Skeletal muscle tissue (tissue), 4 donors: ENCODE data around the gene PRDX3. TPM values are rescaled to one million over a fixed set of nuclear protein-coding genes. Genes with fewer than 3 reads are reported as not detected.

Experiments
- H3K27ac ChIP-seq: one replicate; pipeline ENCODE4 v1.7.0; 2013; ENCODE audit warnings: mild to moderate bottlenecking, low read depth, low read length, inconsistent platforms
- H3K27me3 ChIP-seq, 3 donors: one replicate each; pipeline ENCODE4 v1.7.0; 2013; ENCODE audit warnings: low read length in 3 of 3; ENCODE audit not compliant: control insufficient read depth in 3 of 3, insufficient read depth in 3 of 3
- H3K36me3 ChIP-seq, 3 donors: one replicate each; pipeline ENCODE4 v1.7.0; 2013; ENCODE audit warnings: low read length in 3 of 3; ENCODE audit not compliant: control insufficient read depth in 3 of 3, insufficient read depth in 3 of 3
- H3K4me1 ChIP-seq, 3 donors: one replicate each; pipeline ENCODE4 v1.7.0; 2013; ENCODE audit warnings: low read length in 3 of 3, mild to moderate bottlenecking in 3 of 3; ENCODE audit not compliant: control insufficient read depth in 3 of 3, insufficient read depth in 3 of 3
- H3K4me3 ChIP-seq, 3 donors: one replicate each; pipeline ENCODE4 v1.7.0; 2013; ENCODE audit warnings: low read length in 3 of 3
- H3K9ac ChIP-seq, 3 donors: one replicate each; pipeline ENCODE4 v1.7.0; 2013; ENCODE audit warnings: low read length in 3 of 3, mild to moderate bottlenecking in 3 of 3, moderate library complexity in 2 of 3, low read depth in 1 of 3
- H3K9me3 ChIP-seq, 3 donors: one replicate each; pipeline ENCODE4 v1.7.0; 2013; ENCODE audit warnings: low read length in 3 of 3; ENCODE audit not compliant: control insufficient read depth in 3 of 3
- total RNA-seq: library from RNA; depleted of rRNA; stranded (reverse); fragments of >200 nt; gene quantifications from one replicate; pipeline ENCODE4 v1.2.3, GENCODE V29; 2014
- donor health status: Osteomylitis.

Gene PRDX3
- total RNA-seq, 1 donor from 2014 or later, result 89.2 TPM

DNA sequence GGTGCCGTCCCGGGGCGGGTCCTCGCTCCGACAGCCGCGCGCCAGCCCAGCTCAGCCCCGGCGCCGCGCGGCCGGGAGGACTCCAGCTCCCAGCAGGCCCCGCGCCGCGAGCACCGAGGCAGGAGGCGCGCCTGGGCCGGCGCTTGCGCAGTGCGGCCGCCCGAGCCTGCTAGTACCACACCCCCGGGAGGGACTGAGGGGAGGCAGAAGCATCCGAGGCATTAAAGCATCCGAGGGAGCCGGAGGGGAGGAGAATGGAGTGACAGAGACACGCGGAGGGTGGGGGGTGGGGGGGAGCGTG lies 28.7 kb upstream of the PRDX3 start, which contains the start of gene GRK5:
GRK5 (plus strand) TSS at position 206 of the 301 bp plus-strand sequence. CDS start 347 bp downstream, outside the sequence.
- peak within 1 kb of the TSS; percentile 57 to 85 (median 74) for H3K9ac ChIP-seq
- peak within 1 kb of the TSS; percentile 76 for H3K27ac ChIP-seq
- H3K4me1 ChIP-seq, result peaks cover 27 to 31% (median 31%) of the 10 kb centered on the region in 3 donors
- no peaks in the 10 kb centered on the region for H3K9me3 ChIP-seq
- H3K36me3 ChIP-seq, result peaks cover 0 to 2% (median 0%) of the 10 kb centered on the region in 3 donors
- no peaks in the 10 kb centered on the region for H3K27me3 ChIP-seq
- peak within 1 kb of the TSS; percentile 75 to 88 (median 87) for H3K4me3 ChIP-seq

DNA sequence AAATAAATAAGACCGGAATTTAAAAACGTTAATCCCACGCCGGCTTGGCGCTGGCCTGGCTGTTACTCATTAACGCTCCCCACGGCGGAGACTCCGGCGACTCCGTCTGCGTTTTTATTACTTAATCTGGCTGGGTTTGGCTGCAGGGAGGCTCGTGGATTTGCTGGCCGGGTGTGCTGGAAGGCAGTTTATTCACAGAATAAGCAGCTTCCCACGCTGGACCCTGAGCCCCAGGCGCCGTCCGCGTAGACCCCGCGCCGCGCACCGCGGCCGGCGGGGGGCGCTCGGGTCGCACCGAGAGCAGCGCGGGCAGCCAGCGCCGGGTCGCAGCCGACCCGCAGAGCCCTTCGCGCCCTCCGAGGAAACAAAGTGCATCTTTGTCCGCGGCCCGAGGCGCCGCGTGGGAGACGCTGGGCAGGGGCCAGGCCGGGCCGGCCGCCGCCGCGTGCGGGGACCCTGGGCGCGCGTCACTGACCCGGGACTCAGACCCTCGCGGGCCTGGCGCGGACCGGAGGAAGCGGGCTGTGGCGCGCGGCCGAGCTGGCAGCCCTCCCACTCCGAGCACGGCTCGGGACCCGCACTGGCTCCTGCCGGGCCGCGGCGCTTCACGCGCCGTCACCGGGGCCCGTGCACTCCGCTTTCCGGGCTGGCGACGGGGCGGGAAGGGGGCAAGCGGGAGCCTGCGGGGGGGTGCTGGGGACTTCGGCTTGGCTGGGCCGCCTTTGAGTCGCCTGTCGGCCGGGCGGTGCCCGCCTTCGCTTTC lies 28.2 kb upstream of the PRDX3 start:
- Histone ChIP-seq H3K9me3 (no peaks in the 10 kb centered on the region), H3K4me1 (peaks cover 23 to 31% (median 31%) of the 10 kb centered on the region in 3 donors), H3K27ac (peak overlapping the region; percentile 76), H3K4me3 (peak overlapping the region; percentile 57 to 88 (median 87)), H3K27me3 (no peaks in the 10 kb centered on the region), H3K9ac (peak overlapping the region; percentile 57 to 79 (median 59)), H3K36me3 (peaks cover 0 to 2% (median 0%) of the 10 kb centered on the region in 3 donors)

DNA sequence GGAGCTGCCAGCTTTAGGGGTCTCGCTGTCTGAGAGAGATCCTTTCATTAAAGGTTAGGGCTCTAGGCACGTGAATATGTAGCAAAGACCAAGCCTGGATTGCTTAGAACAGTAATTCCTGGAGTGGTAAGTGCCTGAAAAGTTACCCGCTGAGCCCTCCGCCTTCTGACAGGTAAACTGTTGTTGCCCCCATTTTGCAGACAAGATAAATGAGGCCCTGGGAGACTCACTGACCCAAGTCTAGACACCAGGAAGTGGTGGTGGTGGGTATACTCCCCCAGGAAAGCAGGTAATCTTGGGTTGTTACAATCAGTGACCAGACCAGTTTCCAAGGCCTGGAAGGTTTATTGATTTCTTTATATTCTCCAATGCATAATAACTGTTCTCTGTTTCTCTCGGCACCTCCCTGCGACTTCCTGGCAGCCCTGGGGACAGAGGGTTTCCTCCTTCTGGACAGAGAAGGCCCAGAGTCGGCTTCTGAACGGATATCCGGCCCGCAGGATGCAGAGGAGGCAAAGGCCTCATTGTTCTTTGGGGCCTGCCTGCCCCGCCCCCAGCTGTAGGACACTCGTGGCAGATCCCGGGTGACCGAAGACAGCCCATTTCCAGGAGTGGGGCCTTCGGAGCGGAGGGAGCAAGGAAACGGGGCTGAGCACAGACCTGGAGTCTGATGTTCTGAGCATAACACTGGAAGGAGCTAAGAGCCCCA lies 27.4 kb upstream of the PRDX3 start:
- Histone ChIP-seq H3K9me3 (no peaks in the 10 kb centered on the region), H3K27ac (peak overlapping the region; percentile 64), H3K36me3 (no peaks in the 10 kb centered on the region), H3K4me1 (peaks cover 18 to 25% (median 25%) of the 10 kb centered on the region in 3 donors), H3K4me3 (peak overlapping the region; percentile 57 to 88 (median 87)), H3K27me3 (no peaks in the 10 kb centered on the region), H3K9ac (peak overlapping the region in 2 of 3 donors; percentile 59 to 79)

DNA sequence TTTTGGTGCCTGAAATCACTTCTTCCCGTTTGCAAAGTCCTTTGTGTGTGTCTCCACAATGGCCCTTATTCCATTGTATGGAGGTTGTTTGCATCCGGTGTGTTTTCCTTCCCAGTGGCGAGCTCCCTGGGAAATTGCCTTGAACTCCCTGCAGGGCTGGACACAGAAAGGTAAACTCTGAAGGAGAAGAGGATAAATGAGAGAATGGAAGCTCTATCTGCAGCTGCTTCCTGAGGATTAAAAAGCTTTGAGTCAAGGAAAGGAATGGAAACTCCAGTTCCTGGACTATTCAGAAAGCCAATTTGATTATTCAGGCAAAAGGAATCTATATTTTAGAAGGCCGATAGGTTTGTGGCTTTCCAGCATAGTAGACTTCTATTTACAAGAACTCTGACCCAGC lies 24.4 kb upstream of the PRDX3 start:
- Histone ChIP-seq H3K27ac (no peak overlapping the region), H3K36me3 (no peaks in the 10 kb centered on the region), H3K4me1 (peaks cover 12 to 14% (median 13%) of the 10 kb centered on the region in 3 donors), H3K9ac (no peak overlapping the region), H3K4me3 (no peak overlapping the region), H3K9me3 (no peaks in the 10 kb centered on the region), H3K27me3 (peaks cover 0 to 7% (median 3%) of the 10 kb centered on the region in 3 donors)

DNA sequence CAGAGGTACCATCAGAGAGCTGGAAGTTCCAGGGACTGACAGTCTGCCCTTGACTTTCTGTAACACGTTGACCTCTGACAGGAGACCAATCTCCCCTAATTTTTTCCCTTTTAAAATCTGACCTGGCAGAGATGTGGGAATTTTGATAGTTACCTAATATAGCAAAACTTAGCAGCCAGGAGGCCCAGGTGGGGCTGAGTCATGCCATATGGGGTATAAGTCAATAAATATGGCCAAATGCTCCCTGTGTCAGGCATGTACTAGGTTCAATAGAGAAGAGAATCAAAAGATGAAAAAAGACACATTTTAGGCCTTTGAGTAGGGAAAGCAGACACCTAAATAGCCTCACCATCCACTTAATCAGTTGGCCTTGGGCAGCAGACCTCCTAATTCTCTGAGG lies 22.6 kb upstream of the PRDX3 start:
- H3K36me3 ChIP-seq, result no peaks in the 10 kb centered on the region
- H3K27me3 ChIP-seq, result peaks cover 0 to 7% (median 3%) of the 10 kb centered on the region in 3 donors
- H3K9ac ChIP-seq, result no peak overlapping the region
- H3K27ac ChIP-seq, result no peak overlapping the region
- no peaks in the 10 kb centered on the region for H3K9me3 ChIP-seq
- H3K4me3 ChIP-seq, result no peak overlapping the region
- H3K4me1 ChIP-seq, result peaks cover 5 to 9% (median 5%) of the 10 kb centered on the region in 3 donors

DNA sequence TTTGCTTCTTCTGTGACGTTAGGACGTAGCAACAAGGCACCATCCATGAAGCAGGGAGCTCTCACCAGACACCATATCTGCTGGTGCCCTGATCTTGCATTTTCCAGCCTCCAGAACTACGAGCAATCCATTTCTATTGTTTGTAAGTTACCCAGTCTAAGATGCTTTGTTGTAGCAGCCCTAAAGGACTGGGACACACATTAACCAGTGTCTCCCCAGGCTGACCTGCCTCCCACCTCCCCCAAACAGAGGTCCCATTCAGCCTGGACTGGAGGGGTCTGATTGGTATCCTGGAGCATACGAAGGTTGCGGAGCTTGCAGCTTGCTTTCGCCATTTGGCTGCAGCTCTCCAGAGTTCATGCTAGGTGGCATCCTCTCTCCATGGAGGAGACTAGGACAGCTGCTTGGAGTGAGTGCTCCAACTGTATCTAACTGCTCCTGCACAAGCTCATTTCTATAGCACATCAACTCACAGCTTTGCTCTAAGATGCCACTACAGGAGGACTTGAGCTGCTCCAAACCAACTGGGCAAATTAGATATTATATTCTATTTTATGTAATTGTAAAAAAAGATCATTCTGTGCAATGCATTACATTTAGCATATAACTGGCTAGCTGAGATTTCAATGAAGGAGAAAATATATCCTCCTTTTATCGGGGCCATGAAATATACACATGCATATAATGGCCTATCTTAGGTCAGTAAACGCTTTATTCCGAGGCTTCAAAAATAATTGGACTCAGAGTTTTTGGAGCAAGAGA lies 20.8 kb upstream of the PRDX3 start:
- H3K27ac ChIP-seq, result no peak overlapping the region
- H3K36me3 ChIP-seq, result no peaks in the 10 kb centered on the region
- H3K4me1 ChIP-seq, result peaks cover 0 to 4% (median 0%) of the 10 kb centered on the region in 3 donors
- H3K9me3 ChIP-seq, result no peaks in the 10 kb centered on the region
- peaks cover 0 to 7% (median 3%) of the 10 kb centered on the region in 3 donors for H3K27me3 ChIP-seq
- H3K9ac ChIP-seq, result no peak overlapping the region
- H3K4me3 ChIP-seq, result no peak overlapping the region

DNA sequence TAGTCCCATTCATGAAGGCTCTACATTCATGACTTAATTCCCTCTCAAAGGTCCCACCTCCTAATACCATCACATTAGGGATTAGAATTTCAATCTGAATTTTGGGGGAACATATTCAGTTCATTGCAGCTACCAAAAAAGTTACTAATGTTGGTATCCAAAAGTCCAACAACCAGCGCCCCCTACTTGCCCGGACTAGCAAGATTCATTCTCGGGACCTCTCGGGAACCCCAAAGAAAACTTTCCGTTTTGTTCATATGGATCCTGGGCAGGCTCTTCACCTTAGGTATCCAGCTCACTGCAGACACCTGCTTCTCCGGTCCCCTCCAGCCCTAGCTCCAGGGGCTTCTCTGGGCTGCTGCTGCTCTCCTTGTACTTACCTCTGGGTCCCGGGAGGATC lies 19.8 kb upstream of the PRDX3 start:
- no peak overlapping the region for H3K4me3 ChIP-seq
- H3K4me1 ChIP-seq, result peaks cover 0 to 4% (median 0%) of the 10 kb centered on the region in 3 donors
- no peak overlapping the region for H3K9ac ChIP-seq
- no peaks in the 10 kb centered on the region for H3K9me3 ChIP-seq
- no peaks in the 10 kb centered on the region for H3K36me3 ChIP-seq
- no peak overlapping the region for H3K27ac ChIP-seq
- H3K27me3 ChIP-seq, result peaks cover 0 to 7% (median 3%) of the 10 kb centered on the region in 3 donors

DNA sequence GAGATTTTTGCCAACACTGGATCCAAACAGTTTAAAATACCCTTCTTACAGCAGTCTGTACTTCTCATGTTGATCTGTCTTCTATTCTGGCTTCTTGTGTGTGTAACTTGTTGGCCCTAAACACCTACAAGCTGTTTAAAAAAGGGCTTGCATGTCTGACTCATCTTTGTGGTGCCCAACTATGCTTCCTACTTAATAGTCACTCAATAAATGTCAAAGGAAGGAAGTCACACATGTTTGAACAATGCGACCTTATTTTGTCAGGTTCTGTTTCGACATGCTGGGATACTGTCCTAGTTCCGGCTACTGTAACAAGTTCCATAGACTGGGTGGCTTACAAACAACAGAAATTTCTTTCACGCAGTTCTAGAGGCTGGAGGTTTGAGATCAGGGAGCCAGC lies 19.3 kb upstream of the PRDX3 start:
- Histone ChIP-seq H3K9me3 (no peaks in the 10 kb centered on the region), H3K9ac (no peak overlapping the region), H3K27me3 (peaks cover 0 to 7% (median 3%) of the 10 kb centered on the region in 3 donors), H3K4me3 (no peak overlapping the region), H3K27ac (no peak overlapping the region), H3K4me1 (peaks cover 0 to 4% (median 0%) of the 10 kb centered on the region in 3 donors), H3K36me3 (no peaks in the 10 kb centered on the region)

DNA sequence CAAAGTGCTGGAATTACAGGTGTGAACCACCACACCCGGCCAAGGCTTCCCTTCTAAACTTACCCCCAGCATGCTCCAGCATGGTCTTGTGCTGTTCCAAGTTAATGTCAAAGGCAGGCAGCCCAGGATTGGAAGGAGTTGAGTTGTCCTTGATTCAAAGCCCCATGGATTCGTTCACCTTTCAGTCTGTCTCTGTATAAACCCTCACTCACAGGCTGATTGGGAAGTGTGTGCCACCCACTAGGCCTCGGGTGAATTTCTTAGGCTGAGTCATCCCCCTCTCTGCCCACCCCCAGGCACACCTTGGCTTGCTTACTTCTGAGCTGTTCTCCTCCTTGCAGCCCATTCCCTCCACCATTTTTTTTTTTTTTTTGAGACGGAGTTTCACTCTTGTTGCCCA lies 13.3 kb upstream of the PRDX3 start:
- Histone ChIP-seq H3K4me3 (no peak overlapping the region), H3K4me1 (no peaks in the 10 kb centered on the region), H3K27ac (no peak overlapping the region), H3K36me3 (no peaks in the 10 kb centered on the region), H3K9ac (no peak overlapping the region), H3K27me3 (no peaks in the 10 kb centered on the region), H3K9me3 (no peaks in the 10 kb centered on the region)
